Endothelial cell of umbilical vein (primary cell): ENCODE measurements around the gene BCAS3. TPM values are rescaled to one million over a fixed set of nuclear protein-coding genes. Genes with fewer than 3 reads are reported as not detected.

ENCODE experiments used
- BruUV-seq: library from RNA; stranded (reverse); fragments of 400-500 nt; replicated peaks from 2 replicates; lab custom pipeline; 2021; lab: Mats Ljungman, UMichigan
- CTCF ChIA-PET: fragments of 300-600, 350-600 bp; sonication (Branson Sonifier 250); formaldehyde crosslinking; loops from one replicate; lab custom pipeline; 2021; ENCODE audit warnings: antibody characterized with exemption, inconsistent platforms; lab: Charles Lee
- POLR2A ChIA-PET: fragments of 300-600, 350-600 bp; sonication (Branson Sonifier 250); formaldehyde crosslinking; loops from one replicate; lab custom pipeline; 2021; ENCODE audit warnings: antibody characterized with exemption, inconsistent platforms; lab: Charles Lee
- DNase-seq: peaks from one replicate; pipeline ENCODE4 v3.0.0-alpha.2; 2011; ENCODE audit warnings: low read depth, low spot score
- FAIRE-seq: peaks from 2 replicates; lab custom pipeline; 2011; peaks lifted over from hg19 to GRCh38; lab: Jason Lieb, UNC
- H2AFZ ChIP-seq: 2 replicates; pipeline ENCODE4 v1.6.0; 2012; ENCODE audit warnings: low read depth, low read length, control low read depth, inconsistent platforms
- H3K27ac ChIP-seq: 2 replicates; pipeline ENCODE4 v1.5.1; 2011; ENCODE audit warnings: low read depth, mild to moderate bottlenecking, control low read depth, low read length, moderate library complexity; ENCODE audit not compliant: insufficient read depth
- H3K27me3 ChIP-seq, 2 experiments: 2 replicates each; pipeline versions ENCODE4 v1.6.0 to v1.6.1; 2011; ENCODE audit warnings: low read length in 2 of 2, mixed read lengths in 1 of 2; ENCODE audit not compliant: control insufficient read depth in 2 of 2, insufficient read depth in 2 of 2
- H3K36me3 ChIP-seq, 2 experiments: 2 replicates in 1 of 2; 3 replicates in 1 of 2; pipeline ENCODE4 v1.5.1; 2011; ENCODE audit warnings: low read length in 2 of 2, mild to moderate bottlenecking in 1 of 2, moderate library complexity in 1 of 2; ENCODE audit not compliant: control insufficient read depth in 2 of 2, insufficient read depth in 2 of 2; ENCODE audit errors: extremely low read depth in 1 of 2
- H3K4me1 ChIP-seq: 3 replicates; pipeline ENCODE4 v1.5.1; 2011; ENCODE audit warnings: mild to moderate bottlenecking, low read length; ENCODE audit not compliant: control insufficient read depth, insufficient read depth; ENCODE audit errors: extremely low read depth
- H3K4me2 ChIP-seq: 2 replicates; pipeline ENCODE4 v1.6.1; 2011; ENCODE audit warnings: low read length, control low read depth, mixed read lengths; ENCODE audit not compliant: insufficient read depth
- H3K4me3 ChIP-seq, 3 experiments: fragments of 200-600 bp in 1 of 3; sonication (generic), shearing (Covaris generic) in 1 of 3; replicated peaks in 1 of 3; 2 replicates each; pipeline ENCODE4 v1.5.1; 2011 to 2016; ENCODE audit warnings: control low read depth in 3 of 3, low read length in 3 of 3, mild to moderate bottlenecking in 2 of 3, inconsistent platforms in 1 of 3, low read depth in 1 of 3, moderate library complexity in 1 of 3; ENCODE audit not compliant: insufficient read depth in 1 of 3
- H3K79me2 ChIP-seq: 2 replicates; pipeline ENCODE4 v1.6.0; 2012; ENCODE audit warnings: low read length, inconsistent platforms; ENCODE audit not compliant: control insufficient read depth, insufficient read depth
- H3K9ac ChIP-seq: replicated peaks from 2 replicates; pipeline ENCODE3; 2011; ENCODE audit warnings: low read length, control low read depth; ENCODE audit not compliant: insufficient read depth; ENCODE audit errors: extremely low read depth
- H3K9me1 ChIP-seq: replicated peaks from 3 replicates; pipeline ENCODE4 v1.6.0; 2011; ENCODE audit warnings: mild to moderate bottlenecking, low read length; ENCODE audit not compliant: control insufficient read depth, insufficient read depth; ENCODE audit errors: extremely low read depth
- H3K9me3 ChIP-seq: replicated peaks from 2 replicates; pipeline ENCODE4 v1.5.1; 2012; ENCODE audit warnings: low read length, inconsistent platforms; ENCODE audit not compliant: control insufficient read depth, insufficient read depth
- H4K20me1 ChIP-seq: replicated peaks from 2 replicates; pipeline ENCODE3; 2011; ENCODE audit warnings: mild to moderate bottlenecking, low read length; ENCODE audit not compliant: control insufficient read depth, insufficient read depth; ENCODE audit errors: extremely low read depth
- EZH2 ChIP-seq: IDR thresholded peaks from 2 replicates; pipeline ENCODE4 v1.6.1; 2012; ENCODE audit warnings: borderline replicate concordance, low read depth, mild to moderate bottlenecking, moderate library complexity, low read length, inconsistent platforms; ENCODE audit not compliant: severe bottlenecking
- FOS ChIP-seq: IDR thresholded peaks from 2 replicates; pipeline ENCODE4 v1.6.1; 2011; ENCODE audit warnings: mild to moderate bottlenecking, low read length, moderate library complexity, borderline replicate concordance; ENCODE audit not compliant: insufficient read depth
- GATA2 ChIP-seq: IDR thresholded peaks from 2 replicates; pipeline ENCODE4 v1.7.0; 2011; ENCODE audit warnings: low read depth, mild to moderate bottlenecking, moderate library complexity, mixed read lengths, low read length; ENCODE audit not compliant: insufficient read length, insufficient read depth
- JUN ChIP-seq: IDR thresholded peaks from 2 replicates; pipeline ENCODE4 v1.6.1; 2011; ENCODE audit warnings: borderline replicate concordance, low read depth; ENCODE audit not compliant: insufficient read length, insufficient read depth
- MAX ChIP-seq: IDR thresholded peaks from 2 replicates; pipeline ENCODE4 v1.6.1; 2011; ENCODE audit not compliant: insufficient read depth, insufficient read length
- MYC ChIP-seq: IDR thresholded peaks from one replicate; pipeline ENCODE4 v1.6.1; 2011; ENCODE audit warnings: mild to moderate bottlenecking, low read depth, low read length
- POLR2A ChIP-seq: IDR thresholded peaks from 2 replicates; pipeline ENCODE4 v1.6.1; 2012; ENCODE audit warnings: low read depth, mild to moderate bottlenecking, control low read depth, low read length
- POLR2AphosphoS5 ChIP-seq: IDR thresholded peaks from 2 replicates; pipeline ENCODE4 v1.6.1; 2012; ENCODE audit warnings: low read depth, mild to moderate bottlenecking, control low read depth, low read length, moderate library complexity; ENCODE audit not compliant: insufficient read depth
- dilution Hi-C: fragments of 300-500 bp; cut with MboI; formaldehyde crosslinking; loops from one replicate; pipeline ENCODE4 v1.15.0; 2019; ENCODE audit warnings: low sequenced_read_pairs; ENCODE audit not compliant: extremely low pct_ligation_motif_present
- intact Hi-C: fragments of 100-400 bp; cut with micrococcal nuclease; formaldehyde crosslinking; loops from one replicate; pipeline ENCODE4 v1.10.0; 2022
- polyA plus RNA-seq, 4 experiments: library from polyadenylated mRNA; depleted of rRNA in 3 of 4; stranded (reverse) in 3 of 4; unstranded in 1 of 4; fragments of >200 nt; gene quantifications; 2 replicates each; pipeline versions ENCODE4 v1.2.1 to v1.2.3, GENCODE V29; 2011 to 2012; ENCODE audit warnings: missing spikeins in 1 of 4
- total RNA-seq: library from RNA; stranded (reverse); gene quantifications from 2 replicates; pipeline ENCODE4 v1.2.3, GENCODE V29; 2021
- TF ChIP-seq, protein P1 (sequence below), 2 donors: IDR thresholded peaks; 1 replicate in 1 of 2; 2 replicates in 1 of 2; pipeline ENCODE4 v1.5.1; 2011; ENCODE audit warnings: low read length in 2 of 2, mild to moderate bottlenecking in 2 of 2, moderate library complexity in 2 of 2, control low read depth in 1 of 2, inconsistent platforms in 1 of 2, low read depth in 1 of 2; ENCODE audit not compliant: insufficient read depth in 1 of 2; ENCODE audit errors: extremely low read depth in 1 of 2

BCAS3 gene
- total and polyA plus RNA-seq, 2 donors (not counting 3 experiments of a cell fraction or from before 2014, with no cell fraction given): 8.2 to 16.0 TPM

DNA sequence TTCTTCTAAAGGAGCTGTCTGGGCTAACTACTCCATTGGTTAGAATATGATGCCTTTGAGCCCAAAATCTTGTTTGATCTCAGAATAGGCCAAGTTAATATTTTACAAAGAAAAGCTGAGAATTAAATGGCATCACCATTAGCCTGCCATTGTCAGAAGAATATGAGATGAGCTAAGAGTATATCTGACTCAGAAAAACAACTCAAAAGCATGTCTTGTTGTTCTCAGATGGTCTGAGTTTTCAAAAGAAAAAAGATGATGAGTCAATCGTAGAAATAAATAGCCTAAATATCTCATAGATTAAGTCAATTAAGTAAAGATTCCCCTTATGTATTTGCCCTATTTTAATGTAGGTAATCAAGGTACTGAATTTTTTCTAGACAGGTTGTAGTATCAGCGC is 524.9 kb downstream of the BCAS3 start:
- ChIA-PET POLR2A (no interaction called here), CTCF (interaction anchor here (1.0 kb wide), 1 partner anchor 9 kb away, joined by 3 read pairs; no protein-coding TSS in a partner anchor)
- Histone ChIP-seq H3K4me3 (no peak overlapping the region), H3K27me3 (peaks cover 0 to 1% of the 10 kb centered on the region in 2 experiments), H3K9me3 (no peaks in the 10 kb centered on the region), H4K20me1 (no peaks in the 10 kb centered on the region), H3K79me2 (no peaks in the 10 kb centered on the region), H3K4me2 (no peak overlapping the region), H3K4me1 (no peaks in the 10 kb centered on the region), H3K9me1 (no peaks in the 10 kb centered on the region), H2AFZ (no peak overlapping the region), H3K27ac (no peak overlapping the region), H3K9ac (no peak overlapping the region), H3K36me3 (no peaks in the 10 kb centered on the region)
- dilution Hi-C loops (no loop called here), intact Hi-C loops (no loop called here)
- BruUV-seq: no TSS peak
- FAIRE-seq (no peak), DNase-seq (no peak)
- no peak for TF ChIP-seq EZH2
- no peak for TF ChIP-seq POLR2A
- no peak for TF ChIP-seq GATA2
- no peak for TF ChIP-seq MYC
- TF ChIP-seq FOS: no peak
- TF ChIP-seq POLR2AphosphoS5: no peak
- no peak for TF ChIP-seq MAX
- no peak for TF ChIP-seq JUN
- TF ChIP-seq, protein P1, sequence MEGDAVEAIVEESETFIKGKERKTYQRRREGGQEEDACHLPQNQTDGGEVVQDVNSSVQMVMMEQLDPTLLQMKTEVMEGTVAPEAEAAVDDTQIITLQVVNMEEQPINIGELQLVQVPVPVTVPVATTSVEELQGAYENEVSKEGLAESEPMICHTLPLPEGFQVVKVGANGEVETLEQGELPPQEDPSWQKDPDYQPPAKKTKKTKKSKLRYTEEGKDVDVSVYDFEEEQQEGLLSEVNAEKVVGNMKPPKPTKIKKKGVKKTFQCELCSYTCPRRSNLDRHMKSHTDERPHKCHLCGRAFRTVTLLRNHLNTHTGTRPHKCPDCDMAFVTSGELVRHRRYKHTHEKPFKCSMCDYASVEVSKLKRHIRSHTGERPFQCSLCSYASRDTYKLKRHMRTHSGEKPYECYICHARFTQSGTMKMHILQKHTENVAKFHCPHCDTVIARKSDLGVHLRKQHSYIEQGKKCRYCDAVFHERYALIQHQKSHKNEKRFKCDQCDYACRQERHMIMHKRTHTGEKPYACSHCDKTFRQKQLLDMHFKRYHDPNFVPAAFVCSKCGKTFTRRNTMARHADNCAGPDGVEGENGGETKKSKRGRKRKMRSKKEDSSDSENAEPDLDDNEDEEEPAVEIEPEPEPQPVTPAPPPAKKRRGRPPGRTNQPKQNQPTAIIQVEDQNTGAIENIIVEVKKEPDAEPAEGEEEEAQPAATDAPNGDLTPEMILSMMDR (IDR thresholded peaks at IDR 0.05; ENCODE audit: extremely low read depth in 1 of 2, insufficient read depth in 1 of 2, low read depth in 1 of 2, low read length in 2 of 2): no peak
